ENCODE measurements around the gene KLHL13.

Gene KLHL13

GRCh38 chrX:118156254-118156952, 39.8 kb upstream of the KLHL13 start:
- TF ChIP-seq EZH2phosphoT487 (IDR thresholded peaks at IDR 0.05; ENCODE audit: borderline replicate concordance, low read length) (no peak), CTCF (IDR thresholded peaks at IDR 0.05; ENCODE audit: low read depth, low read length, poor library complexity, severe bottlenecking) (no peak)
- Histone ChIP-seq H3K27ac (ENCODE audit: low read depth, low read length) (no peak overlapping the region), H3K36me3 (ENCODE audit: control insufficient read depth, low read length) (no peaks in the 10 kb centered on the region), H3K79me2 (ENCODE audit: control insufficient read depth, low read length) (no peaks in the 10 kb centered on the region), H3K4me1 (ENCODE audit: control insufficient read depth, low read length) (no peaks in the 10 kb centered on the region), H3F3A (ENCODE audit: control insufficient read depth, insufficient read depth) (no peaks in the 10 kb centered on the region), H3K27me3 (ENCODE audit: control insufficient read depth, low read length) (no peaks in the 10 kb centered on the region), H3K4me3 (ENCODE audit: low read length) (no peak overlapping the region), H3K9me2 (replicated peaks; ENCODE audit: control insufficient read depth, low read length) (no peaks in the 10 kb centered on the region), H4K20me1 (ENCODE audit: control insufficient read depth, insufficient read depth, low read depth, low read length) (no peaks in the 10 kb centered on the region), H3K4me2 (ENCODE audit: low read length) (no peak overlapping the region), H3K9me3 (ENCODE audit: control insufficient read depth, insufficient read depth, low read length) (no peaks in the 10 kb centered on the region)

GRCh38 chrX:118153270-118153669, 36.7 kb upstream of the KLHL13 start:
- Histone ChIP-seq H3F3A (ENCODE audit: control insufficient read depth, insufficient read depth) (no peaks in the 10 kb centered on the region), H3K27ac (ENCODE audit: low read depth, low read length) (no peak overlapping the region), H3K4me3 (ENCODE audit: low read length) (no peak overlapping the region), H3K9me3 (ENCODE audit: control insufficient read depth, insufficient read depth, low read length) (no peaks in the 10 kb centered on the region), H3K27me3 (ENCODE audit: control insufficient read depth, low read length) (no peaks in the 10 kb centered on the region), H3K36me3 (ENCODE audit: control insufficient read depth, low read length) (no peaks in the 10 kb centered on the region), H3K4me1 (ENCODE audit: control insufficient read depth, low read length) (no peaks in the 10 kb centered on the region), H3K9me2 (replicated peaks; ENCODE audit: control insufficient read depth, low read length) (no peaks in the 10 kb centered on the region), H3K79me2 (ENCODE audit: control insufficient read depth, low read length) (no peaks in the 10 kb centered on the region), H4K20me1 (ENCODE audit: control insufficient read depth, insufficient read depth, low read depth, low read length) (no peaks in the 10 kb centered on the region), H3K4me2 (ENCODE audit: low read length) (no peak overlapping the region)
- no peak for TF ChIP-seq EZH2phosphoT487 (IDR thresholded peaks at IDR 0.05; ENCODE audit: borderline replicate concordance, low read length)
- no peak for TF ChIP-seq CTCF (IDR thresholded peaks at IDR 0.05; ENCODE audit: low read depth, low read length, poor library complexity, severe bottlenecking)

GRCh38 chrX:118152721-118153120, 36.1 kb upstream of the KLHL13 start:
- H3K27me3 ChIP-seq (ENCODE audit: control insufficient read depth, low read length) = no peaks in the 10 kb centered on the region
- H3F3A ChIP-seq (ENCODE audit: control insufficient read depth, insufficient read depth) = no peaks in the 10 kb centered on the region
- no peaks in the 10 kb centered on the region for H3K79me2 ChIP-seq (ENCODE audit: control insufficient read depth, low read length)
- H3K4me1 ChIP-seq (ENCODE audit: control insufficient read depth, low read length) = no peaks in the 10 kb centered on the region
- no peaks in the 10 kb centered on the region for H4K20me1 ChIP-seq (ENCODE audit: control insufficient read depth, insufficient read depth, low read depth, low read length)
- H3K9me3 ChIP-seq (ENCODE audit: control insufficient read depth, insufficient read depth, low read length) = no peaks in the 10 kb centered on the region
- no peak overlapping the region for H3K4me3 ChIP-seq (ENCODE audit: low read length)
- H3K36me3 ChIP-seq (ENCODE audit: control insufficient read depth, low read length) = no peaks in the 10 kb centered on the region
- H3K4me2 ChIP-seq (ENCODE audit: low read length) = no peak overlapping the region
- no peak overlapping the region for H3K27ac ChIP-seq (ENCODE audit: low read depth, low read length)
- TF ChIP-seq CTCF (IDR thresholded peaks at IDR 0.05; ENCODE audit: low read depth, low read length, poor library complexity, severe bottlenecking) (no peak), EZH2phosphoT487 (IDR thresholded peaks at IDR 0.05; ENCODE audit: borderline replicate concordance, low read length) (no peak)
- no peaks in the 10 kb centered on the region for H3K9me2 ChIP-seq (replicated peaks; ENCODE audit: control insufficient read depth, low read length)

Measured in DOHH2 (cell line).